GM18526 (cell line): ENCODE measurements around the gene TTC39A.

Experiments used
- POLR2A ChIP-seq: IDR thresholded peaks from 3 replicates; pipeline ENCODE4 v1.6.1; 2011; ENCODE audit not compliant: insufficient read length; ENCODE audit errors: extremely low read depth

TTC39A gene

DNA sequence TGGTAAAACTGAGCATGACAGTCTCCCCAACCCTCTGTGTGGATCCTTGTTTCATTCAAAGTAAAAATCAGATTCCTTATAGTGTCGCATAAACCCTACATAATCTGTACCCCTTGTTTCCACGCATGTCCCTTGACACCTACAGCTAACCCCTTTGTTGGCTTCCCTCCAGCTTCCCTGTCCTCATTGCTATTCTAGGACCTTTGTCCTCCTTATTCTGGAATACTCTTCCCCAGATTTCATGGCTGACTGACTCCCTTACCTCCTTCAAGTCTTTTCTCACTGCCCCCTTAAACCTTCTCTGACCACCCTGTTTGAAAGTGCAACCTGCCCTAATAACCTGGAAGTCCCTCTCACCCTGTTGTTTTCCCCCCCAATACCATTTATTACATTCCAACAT lies 90.3 kb downstream of the TTC39A start:
- TF ChIP-seq POLR2A, result no peak

DNA sequence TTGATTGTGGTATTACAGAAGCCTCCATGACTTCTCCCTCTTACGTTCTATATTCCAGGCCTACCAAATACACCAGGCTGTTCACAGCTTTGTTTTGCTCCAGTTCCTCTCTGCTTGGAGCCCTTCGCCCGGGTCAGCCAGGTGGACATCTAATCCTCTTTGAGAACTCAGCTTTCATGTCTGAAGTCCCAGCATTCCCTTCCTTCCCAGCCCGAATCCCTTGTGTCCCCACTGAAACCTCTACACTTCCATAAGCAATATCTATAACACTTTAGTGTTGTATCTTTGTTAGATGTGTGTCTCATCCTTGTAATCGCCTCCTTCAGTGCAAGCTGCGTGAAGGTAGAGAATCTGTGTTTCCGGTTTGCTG lies 92.3 kb downstream of the TTC39A start:
- no peak for TF ChIP-seq POLR2A

DNA sequence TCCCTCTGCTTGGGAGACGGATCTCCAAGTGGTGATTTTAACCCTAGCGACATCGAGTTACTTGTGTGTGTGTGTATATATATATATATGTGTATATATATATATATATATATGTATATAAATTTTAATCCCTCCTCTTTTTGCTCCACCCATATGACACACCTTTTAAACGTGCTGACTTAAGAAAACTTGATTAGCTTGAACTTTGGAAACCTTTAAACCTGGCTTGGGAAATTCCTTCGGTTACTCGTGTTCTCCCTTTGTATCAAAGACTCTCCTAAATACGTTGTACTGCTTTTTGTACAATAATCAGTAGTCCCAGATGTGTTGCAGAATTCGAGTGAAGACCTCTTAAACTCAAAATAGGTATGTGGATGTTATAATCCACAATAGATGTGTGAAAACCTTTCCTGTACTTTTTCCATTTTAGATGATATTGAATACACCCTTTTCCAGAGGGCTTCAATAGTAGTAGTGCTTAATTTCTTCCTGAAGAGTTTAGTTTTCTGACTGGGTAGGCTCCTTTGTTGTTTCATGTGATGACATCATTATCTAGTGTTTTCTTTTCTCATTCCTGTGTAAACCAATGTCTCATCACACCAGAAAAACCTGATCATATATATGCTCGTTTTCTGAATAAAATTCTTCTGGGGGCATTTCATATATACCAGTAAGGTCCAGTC lies 92.9 kb downstream of the TTC39A start:
- no peak for TF ChIP-seq POLR2A
